ENCODE data around the gene ABCB7. TPM values are rescaled to one million over a fixed set of nuclear protein-coding genes. Genes with fewer than 3 reads are reported as not detected.
"Not testable (repeated sequence)": the region's sequence is repeated elsewhere in the genome, so short reads cannot be mapped to it uniquely, and the experiment has no call there.

ABCB7 gene
- total RNA-seq, 4 donors from 2014 or later = 10.6 to 54.0 (median 31.0) TPM

GRCh38 chrX:75132672-75133071 is 23.4 kb downstream of the ABCB7 start:
- no peaks in the 10 kb centered on the region for H3K4me1 ChIP-seq
- H3K27me3 ChIP-seq = no peaks in the 10 kb centered on the region
- H3K27ac ChIP-seq = no peak overlapping the region
- no peaks in the 10 kb centered on the region for H3K36me3 ChIP-seq
- DNase-seq = no peak
- no peak overlapping the region for H3K4me3 ChIP-seq
- intact Hi-C loops (cut with DNase I) = no loop called here
- 65 to 89% methylated on average over 5 of the region's 5 CpGs for WGBS, 2 donors
- TF ChIP-seq CTCF (IDR thresholded peaks at IDR 0.05) (no peak), POLR2A (IDR thresholded peaks at IDR 0.05) (no peak)
- peaks cover 0 to 4% (median 0%) of the 10 kb centered on the region in 3 donors for H3K9me3 ChIP-seq

- TF ChIP-seq POLR2A (IDR thresholded peaks at IDR 0.05) (no peak), CTCF (IDR thresholded peaks at IDR 0.05) (no peak)
- Histone ChIP-seq H3K27me3 (no peaks in the 10 kb centered on the region), H3K4me3 (no peak overlapping the region), H3K4me1 (no peaks in the 10 kb centered on the region), H3K9me3 (peaks cover 0 to 1% (median 0%) of the 10 kb centered on the region in 3 donors), H3K36me3 (no peaks in the 10 kb centered on the region), H3K27ac (no peak overlapping the region)
- intact Hi-C loops (cut with DNase I) = no loop called here
- no peak for DNase-seq
- WGBS, 2 donors = 78 to 93% methylated on average over 3 to 5 of the region's 9 CpGs
These were observed 24.0 kb downstream of the ABCB7 start for GRCh38 chrX:75131973-75132627.

- WGBS, 2 donors = 80 to 93% methylated on average over 3 to 4 of the region's 4 CpGs
- H3K4me1 ChIP-seq; H3K27me3 ChIP-seq; H3K27ac ChIP-seq; intact Hi-C loops (cut with DNase I); H3K4me3 ChIP-seq; H3K36me3 ChIP-seq; DNase-seq; H3K9me3 ChIP-seq: not testable (repeated sequence)
These were observed 27.0 kb downstream of the ABCB7 start for GRCh38 chrX:75129069-75129468.

- intact Hi-C loops (cut with DNase I) = no loop called here
- Histone ChIP-seq H3K27ac (no peak overlapping the region), H3K4me3 (no peak overlapping the region), H3K27me3 (no peaks in the 10 kb centered on the region), H3K9me3 (no peaks in the 10 kb centered on the region), H3K36me3 (no peaks in the 10 kb centered on the region), H3K4me1 (no peaks in the 10 kb centered on the region)
- 69 to 71% methylated on average over 2 of the region's 2 CpGs for WGBS, 2 donors
- TF ChIP-seq POLR2A (IDR thresholded peaks at IDR 0.05) (no peak), CTCF (IDR thresholded peaks at IDR 0.05) (no peak)
- DNase-seq = no peak
These were observed 37.8 kb downstream of the ABCB7 start for GRCh38 chrX:75118296-75118695.

GRCh38 chrX:75115707-75116413 is 40.2 kb downstream of the ABCB7 start:
- H3K4me3 ChIP-seq = no peak overlapping the region
- DNase-seq = no peak
- 83 to 86% methylated on average over 1 to 2 of the region's 5 CpGs for WGBS, 2 donors

More at GRCh38 chrX:75115707-75116413, 40.2 kb downstream of the ABCB7 start:
- no peak for TF ChIP-seq POLR2A (IDR thresholded peaks at IDR 0.05)
- TF ChIP-seq CTCF (IDR thresholded peaks at IDR 0.05) = no peak
- Histone ChIP-seq H3K27ac (no peak overlapping the region), H3K4me1 (no peaks in the 10 kb centered on the region), H3K27me3 (no peaks in the 10 kb centered on the region), H3K9me3 (no peaks in the 10 kb centered on the region), H3K36me3 (no peaks in the 10 kb centered on the region)
- intact Hi-C loops (cut with DNase I) = no loop called here
